Islet of Langerhans (tissue), 1 donor: Measurements from ENCODE around the gene PRSS57.
"Not testable (repeated sequence)": the region's sequence is repeated elsewhere in the genome, so short reads cannot be mapped to it uniquely, and the experiment has no call there.

Source experiments
- FAIRE-seq: peaks from one replicate; lab custom pipeline; 2011; peaks lifted over from hg19 to GRCh38; lab: Jason Lieb, UNC

The PRSS57 gene

DNA sequence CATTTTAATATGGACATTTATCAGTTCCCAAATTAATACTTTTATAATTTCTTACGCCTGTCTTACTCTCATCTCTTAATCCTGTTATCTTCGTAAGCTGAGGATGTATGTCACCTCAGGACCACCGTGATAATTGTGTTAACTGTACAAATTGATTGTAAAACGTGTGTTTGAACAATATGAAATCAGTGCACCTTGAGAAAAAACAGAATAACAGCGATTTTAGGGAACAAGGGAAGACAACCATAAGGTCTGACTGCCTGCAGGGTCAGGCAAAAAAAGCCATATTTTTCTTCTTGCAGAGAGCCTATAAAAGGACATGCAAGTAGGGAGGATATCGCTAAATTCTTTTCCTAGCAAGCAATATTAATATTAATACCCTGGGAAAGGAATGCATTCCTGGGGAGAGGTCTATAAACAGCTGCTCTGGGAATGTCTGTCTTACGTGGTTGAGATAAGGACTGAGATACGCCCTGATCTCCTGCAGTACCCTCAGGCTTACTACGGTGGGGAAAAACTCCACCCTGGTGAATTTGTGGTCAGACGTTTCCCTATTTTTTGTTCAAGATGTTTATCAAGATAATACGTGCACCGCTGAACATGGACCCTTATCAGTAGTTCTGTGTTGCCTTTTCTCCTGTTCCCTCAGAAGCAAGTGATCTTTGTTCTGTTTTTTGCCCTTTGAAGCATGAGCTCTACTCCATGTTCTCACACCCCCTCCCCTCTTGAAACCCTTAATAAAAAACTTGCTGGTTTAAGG, 26.4 kb downstream of the PRSS57 start:
- FAIRE-seq = not testable (repeated sequence)

DNA sequence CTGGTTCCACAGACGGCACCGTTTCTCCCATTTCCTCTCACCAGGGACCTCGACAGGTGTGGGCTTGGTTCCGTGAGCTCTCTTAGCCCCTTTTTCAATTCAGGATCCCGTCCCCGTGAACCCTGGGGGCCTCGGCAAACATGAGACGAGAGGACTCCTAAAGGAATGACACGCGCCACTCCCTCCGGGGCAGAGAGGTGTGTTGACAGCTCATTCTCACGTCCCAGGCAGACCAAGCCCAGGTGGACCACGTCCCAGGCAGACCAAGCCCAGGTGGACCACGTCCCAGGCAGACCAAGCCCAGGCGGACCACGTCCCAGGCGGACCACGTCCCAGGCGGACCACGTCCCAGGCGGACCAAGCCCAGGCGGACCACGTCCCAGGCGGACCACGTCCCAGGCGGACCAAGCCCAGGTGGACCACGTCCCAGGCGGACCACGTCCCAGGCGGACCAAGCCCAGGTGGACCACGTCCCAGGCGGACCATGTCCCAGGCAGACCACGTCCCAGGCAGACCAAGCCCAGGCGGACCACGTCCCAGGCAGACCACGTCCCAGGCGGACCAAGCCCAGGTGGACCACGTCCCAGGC, 28.2 kb downstream of the PRSS57 start:
- not testable (repeated sequence) for FAIRE-seq

DNA sequence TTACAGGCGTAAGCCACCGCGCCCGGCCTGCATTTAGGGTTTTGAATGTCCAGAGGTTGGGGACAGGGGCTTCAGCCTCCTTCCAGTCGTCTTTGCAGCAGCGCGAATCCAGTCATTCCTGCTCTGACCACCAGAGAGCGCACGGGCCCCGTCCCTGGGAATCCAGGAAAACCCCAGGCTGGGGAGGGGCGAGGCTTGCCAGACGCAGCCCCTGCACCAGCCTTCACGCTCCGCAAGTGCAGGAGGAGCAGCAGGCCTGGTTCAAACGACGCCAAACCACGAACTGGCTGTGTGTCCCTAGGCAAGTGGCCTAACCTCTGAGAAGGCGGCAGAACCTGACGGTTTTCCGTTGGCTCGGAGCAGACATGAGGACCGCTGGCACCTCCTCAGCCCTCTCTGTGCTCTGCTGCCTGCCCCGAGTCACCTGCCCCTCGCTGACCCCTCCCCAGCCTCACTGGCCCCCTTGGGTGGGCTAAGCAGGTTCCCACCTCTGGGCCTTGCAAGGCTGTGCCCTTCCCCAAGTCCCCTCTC, 30.3 kb downstream of the PRSS57 start:
- no peak for FAIRE-seq

DNA sequence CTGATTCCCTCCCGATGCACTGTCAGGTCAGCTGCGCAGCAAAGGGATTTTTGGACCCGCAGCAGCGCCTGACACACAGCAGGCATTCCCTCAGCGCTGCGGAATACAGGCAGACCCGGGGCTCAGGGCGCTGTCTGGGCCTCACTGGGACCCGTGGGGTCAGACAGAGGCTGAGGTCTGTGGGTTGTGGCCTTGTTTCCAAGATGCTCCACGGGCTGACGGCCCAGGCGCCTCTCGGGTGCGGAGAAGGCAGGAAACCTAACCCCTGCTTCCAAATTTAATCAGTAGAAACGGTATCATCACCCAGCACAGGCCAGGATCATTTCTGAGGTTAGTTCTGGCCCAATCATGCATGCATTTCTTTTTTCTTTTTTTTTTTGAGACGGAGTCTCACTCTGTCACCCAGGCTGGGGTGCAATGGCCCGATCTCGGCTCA, 31.6 kb downstream of the PRSS57 start:
- FAIRE-seq = no peak

DNA sequence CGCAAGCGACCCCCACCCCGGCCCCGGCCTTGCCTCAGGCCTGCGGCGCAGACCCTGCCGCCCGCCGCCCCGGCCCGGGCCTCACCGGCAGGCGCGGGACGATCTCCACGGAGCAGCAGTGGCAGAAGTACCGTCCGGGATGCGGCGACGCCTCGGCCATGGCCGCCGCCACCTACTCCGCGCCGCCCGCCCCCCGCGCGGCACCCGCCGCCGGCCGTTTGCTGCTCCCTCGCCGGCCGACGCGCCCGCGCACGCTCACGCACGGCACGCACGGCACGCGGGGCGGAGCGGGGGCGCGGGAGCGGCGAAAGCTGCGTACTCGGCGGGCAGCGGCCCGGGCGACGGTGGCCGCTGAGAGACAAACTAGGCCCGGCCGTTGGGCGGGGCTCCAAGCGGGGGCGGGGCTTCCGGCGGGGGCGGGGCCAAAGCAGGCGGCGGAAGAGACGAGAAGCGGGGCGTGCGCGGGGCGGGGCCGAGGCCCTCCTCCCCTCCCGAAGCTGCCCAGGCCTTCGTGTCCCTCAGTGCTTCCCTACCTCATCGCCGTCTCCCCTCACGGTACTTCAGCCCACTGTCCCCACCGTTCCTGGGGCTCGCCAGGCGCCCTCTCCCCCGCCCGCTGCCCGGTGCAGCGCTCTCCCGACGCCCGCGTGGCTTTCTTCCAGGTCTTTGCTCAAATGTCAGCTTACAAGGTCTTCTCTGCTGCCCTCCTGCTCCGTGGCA, 32.1 kb downstream of the PRSS57 start, which contains the start of gene RNF126:
RNF126 (minus strand) TSS at position 253 of the 720 bp plus-strand sequence; CDS start at position 160, 93 bp downstream.
- FAIRE-seq = no peak

DNA sequence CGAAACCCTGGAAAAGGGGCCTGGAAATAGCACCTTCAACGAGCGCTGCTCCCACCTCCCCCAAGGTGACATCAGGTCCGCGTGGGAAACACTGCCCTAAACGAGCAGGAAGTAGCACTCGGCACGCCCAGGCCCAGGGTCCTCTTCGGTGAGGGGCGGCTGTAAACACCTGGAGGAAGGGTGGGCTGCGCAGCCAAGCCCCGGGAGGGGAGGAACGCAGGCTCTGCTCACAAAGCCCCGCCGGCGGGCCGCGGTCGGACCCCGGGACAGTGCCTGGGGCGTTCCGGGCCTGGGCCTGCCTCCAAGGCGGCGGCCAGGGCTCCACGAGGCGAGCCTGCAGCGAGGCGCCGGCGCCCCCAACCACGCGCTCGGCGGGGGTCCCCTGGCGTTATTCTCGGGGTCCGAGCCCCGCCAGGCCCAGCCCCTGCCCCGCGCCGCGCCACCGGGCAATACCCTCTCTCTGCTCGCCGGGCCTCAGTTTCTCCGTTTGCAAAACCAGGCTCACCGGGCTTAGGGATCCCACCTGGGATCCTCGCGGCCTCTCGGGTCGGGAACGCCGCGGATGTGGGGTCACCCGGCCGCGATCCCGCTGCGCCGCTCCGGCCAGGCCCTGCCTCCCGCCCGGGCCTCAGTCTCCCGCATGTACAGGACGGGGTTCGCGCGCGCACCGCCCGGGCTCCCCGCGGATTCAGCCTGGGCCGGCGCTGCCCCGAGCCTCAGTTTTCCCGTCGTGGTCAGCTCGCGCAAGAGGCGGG, 32.9 kb downstream of the PRSS57 start:
- FAIRE-seq = no peak

DNA sequence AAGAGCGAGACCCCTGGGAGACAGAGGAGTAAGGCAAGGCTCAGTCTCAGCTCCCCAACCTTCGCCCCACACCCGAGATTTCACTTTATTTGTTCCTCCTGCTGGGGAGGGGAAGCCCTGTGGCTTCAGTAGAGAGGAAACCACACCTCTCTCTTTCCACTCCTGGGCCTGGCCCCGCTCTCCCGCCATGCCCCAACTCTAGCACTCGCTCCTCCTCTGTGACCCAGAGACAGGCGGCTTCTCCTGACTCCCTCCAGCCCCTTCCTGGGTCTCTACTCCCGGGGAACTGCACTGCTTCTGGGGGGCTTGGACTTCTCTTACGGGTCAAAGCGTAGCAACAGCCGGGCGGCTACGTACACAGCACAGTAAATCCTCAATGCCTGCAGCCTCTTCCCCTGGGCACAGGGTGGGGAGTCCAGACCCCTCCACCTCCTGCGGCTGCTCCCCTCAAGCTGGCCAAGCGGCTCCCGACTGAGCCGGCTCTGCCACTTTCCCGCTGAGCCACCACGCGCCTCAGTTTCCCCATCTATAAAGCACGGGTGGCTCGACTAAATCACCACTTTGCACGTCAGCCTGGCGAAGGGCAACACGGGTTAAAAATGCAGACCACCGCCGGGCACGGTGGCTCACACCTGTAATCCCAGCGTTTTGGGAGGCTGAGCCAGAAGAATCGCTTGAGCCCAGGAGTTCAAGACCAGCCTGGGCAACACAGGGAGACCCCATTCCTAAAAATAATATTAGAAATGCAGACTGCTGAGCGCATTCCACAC, 33.6 kb downstream of the PRSS57 start:
- FAIRE-seq = no peak

DNA sequence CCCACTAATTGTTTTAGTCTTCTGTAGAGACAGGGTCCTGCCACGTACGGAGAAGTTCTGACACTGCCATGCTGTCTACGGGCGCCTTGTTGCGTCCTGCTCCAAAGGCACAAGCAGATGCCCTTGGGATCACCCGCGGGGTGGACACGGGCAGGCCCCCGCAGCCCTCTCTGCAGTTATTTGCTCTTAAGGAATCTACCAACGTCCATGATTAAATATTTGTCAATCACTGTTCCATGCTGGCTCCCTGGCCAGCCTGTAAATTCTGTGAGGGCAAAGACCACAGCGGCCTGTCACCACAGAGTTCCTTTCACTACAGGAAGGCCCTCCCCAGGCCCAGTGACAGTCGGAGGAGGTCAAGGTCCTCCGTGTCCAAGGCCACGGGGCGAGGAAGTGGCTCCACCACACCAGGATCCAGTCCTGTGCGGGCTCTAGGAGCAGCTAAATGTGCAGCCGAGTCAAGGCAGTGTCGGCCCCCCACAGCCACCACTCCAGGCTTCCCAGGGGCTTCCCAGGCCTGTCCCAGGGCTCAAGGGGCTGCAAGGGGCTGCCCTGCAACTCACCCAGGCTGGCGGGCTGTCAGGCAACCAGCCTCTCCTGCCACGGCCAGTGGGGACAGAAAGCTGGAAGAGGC, 34.3 kb downstream of the PRSS57 start:
- no peak for FAIRE-seq

DNA sequence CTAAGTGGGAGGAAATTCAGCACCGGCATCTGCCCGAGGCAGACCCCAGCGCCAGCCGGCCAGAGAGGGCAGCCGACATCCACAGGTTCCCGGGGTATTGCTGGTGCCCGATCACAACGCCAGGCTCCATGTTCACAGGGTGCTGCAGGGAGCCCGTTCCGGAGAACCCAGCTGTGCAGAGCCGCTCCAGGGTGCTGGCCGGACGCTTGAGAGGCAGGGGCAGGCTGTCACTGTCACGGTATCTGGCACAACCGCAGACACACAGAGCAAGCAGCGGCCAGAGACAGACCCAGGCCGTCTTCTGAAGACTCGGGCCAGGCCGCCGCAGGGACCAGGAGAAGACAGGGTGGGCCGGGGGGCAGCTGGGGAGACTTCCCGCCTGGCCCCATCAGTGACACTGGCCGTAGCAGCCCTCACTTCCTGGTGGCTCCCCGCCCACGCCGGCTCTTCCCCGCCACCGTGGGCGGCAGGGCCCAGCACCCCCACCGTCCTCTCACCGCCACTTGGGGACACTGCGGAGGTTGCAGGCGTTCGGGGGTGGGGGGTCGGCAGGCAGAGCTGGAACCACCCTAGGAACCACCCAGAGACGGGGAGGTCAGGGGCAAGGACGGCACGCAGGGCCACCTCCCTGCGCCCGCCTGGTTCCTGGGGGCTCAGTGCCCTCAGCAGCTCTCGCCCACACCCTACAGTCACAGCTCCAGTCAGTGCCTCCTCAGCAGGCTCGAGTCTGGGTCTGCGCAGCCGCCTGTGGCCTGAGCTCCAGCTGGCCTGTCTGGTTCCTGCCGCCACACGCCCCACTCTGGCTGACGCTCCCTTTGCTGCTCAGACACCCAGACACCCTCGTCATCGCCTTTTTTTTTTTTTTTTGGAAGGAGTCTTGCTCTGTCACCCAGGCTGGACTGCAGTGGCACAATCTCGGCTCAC, 36.1 kb downstream of the PRSS57 start:
- no peak for FAIRE-seq

DNA sequence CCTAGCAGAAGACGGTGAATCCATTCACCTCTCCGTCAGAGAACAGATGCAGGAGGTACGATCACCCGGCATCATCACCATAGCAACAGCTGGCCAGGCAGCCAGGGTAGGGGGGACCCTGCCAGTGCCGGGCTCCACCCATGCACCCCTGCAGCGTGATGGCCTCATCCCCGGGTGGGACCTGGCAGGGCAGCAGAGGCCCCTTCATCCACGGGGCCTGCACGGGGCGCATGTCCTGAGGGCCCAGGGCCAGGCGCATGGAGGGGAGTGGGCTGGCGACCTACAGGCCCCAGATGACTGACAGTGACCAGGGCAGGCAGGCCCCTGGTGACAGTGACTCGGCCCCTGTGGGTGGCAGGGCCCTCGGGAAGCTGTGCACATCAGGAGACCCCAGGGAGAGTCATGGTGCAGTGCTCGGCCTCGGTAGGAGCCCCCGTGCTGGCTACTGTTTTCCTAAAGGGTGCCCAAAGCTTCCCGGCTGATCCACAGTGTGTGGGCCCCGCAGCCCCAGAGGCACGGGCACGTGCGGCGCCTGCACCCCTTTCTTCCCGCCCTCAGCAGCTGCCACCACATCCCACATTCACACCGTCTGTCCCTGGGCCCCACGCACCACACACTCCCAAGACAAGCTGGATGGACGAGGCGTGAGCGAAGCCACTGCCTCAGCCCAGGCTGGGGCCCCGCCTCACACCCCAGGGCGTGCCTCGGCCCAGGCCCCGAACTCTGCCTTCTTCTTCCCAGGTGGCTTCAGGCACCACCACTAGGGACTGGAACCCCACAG, 37.0 kb downstream of the PRSS57 start:
- FAIRE-seq = no peak

DNA sequence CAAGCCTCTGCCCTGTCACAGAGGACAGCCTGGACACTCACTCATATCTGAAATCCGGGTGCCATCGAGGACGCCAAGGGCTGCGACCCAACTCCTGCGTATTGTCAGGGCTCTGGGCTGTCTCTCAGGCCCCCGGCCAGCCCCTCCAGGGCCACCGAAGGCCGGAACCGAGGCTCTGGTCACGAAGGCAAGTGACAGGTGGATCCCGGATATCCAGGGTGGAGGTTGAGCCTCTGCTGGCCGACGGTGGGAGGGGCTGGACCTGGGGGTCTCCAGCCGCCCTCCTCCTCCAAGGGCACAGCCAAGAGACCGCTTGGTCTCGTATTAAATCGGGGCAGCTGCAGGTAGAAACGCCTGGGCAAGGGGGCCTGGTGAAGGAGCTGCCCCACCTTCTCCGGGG, 37.6 kb downstream of the PRSS57 start:
- FAIRE-seq = no peak

DNA sequence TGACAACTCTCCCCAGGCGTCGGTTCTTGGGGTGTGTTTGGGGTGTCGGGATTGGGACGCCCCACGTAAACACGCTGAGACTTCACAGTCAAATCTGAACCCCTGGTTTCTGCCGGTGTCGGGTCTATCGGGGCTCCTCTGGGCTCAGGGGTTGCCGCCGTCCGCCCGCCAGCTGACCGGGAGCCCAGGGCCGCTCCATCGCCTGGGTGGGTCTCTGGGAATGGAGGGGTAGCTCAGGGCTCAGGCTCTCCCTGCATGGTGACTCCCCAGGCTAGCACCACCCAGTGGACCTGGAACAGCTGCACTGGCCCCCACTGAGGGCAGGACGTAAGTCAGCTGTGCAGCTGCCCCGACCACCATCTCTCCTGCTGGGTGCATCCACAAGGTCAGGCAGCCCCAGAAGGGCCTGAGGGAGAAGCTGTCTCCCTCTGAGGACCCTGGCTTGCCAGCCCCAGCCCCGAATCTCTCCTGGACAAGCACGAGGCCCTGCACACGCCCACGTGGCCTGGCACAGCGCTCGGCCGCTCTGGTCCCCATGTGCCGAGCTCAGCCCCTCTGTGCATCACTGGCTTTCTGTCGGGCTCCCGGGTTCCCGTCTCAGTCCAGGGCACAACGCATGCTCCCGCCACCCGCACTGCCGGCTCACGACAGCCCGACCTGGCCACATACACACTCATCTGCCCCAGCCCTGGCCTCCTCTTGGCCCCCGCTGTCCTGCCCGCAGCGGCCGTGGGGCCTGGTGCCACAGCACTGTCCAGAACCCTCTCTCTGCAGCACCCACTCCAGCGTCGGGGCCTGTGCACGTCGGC, 38.3 kb downstream of the PRSS57 start:
- FAIRE-seq = no peak

DNA sequence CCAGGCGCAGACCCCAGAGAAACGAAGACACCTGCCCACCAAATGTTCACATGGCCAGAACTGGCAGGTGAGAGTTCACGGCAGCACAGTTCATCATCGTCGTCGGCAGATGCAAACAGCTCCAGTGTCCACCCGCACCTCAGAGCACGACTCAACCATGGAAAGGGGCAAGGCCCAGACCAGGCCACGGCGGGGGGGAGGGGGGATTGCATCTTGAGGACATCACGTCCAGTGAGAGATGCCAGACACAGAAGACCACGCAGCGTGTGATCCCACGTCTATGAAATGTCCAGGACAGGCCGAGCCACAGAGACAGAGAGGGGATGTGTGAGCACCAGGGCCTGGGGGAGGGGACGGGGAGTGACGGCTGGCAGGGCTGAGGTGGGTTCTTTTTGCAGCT, 39.6 kb downstream of the PRSS57 start:
- FAIRE-seq = no peak

DNA sequence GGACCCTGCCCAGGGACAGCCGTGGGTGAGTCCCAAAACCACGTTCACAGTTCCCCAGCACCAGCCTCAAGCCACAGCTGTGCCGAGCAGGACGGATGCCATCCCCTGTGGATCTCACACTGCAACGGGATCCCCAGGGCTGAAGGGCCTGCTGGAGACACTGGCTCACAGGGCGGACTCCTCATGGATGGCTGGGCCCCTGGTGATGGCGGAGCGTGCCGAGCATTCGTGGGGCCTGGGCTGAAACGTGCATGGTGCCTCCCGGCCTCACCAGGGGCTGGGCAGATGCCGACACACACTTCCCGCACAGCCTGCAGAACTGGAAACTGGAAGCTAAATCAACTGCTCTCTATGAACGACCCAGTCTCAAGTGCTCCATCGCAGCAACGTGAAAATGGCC, 41.8 kb downstream of the PRSS57 start:
- FAIRE-seq = no peak

DNA sequence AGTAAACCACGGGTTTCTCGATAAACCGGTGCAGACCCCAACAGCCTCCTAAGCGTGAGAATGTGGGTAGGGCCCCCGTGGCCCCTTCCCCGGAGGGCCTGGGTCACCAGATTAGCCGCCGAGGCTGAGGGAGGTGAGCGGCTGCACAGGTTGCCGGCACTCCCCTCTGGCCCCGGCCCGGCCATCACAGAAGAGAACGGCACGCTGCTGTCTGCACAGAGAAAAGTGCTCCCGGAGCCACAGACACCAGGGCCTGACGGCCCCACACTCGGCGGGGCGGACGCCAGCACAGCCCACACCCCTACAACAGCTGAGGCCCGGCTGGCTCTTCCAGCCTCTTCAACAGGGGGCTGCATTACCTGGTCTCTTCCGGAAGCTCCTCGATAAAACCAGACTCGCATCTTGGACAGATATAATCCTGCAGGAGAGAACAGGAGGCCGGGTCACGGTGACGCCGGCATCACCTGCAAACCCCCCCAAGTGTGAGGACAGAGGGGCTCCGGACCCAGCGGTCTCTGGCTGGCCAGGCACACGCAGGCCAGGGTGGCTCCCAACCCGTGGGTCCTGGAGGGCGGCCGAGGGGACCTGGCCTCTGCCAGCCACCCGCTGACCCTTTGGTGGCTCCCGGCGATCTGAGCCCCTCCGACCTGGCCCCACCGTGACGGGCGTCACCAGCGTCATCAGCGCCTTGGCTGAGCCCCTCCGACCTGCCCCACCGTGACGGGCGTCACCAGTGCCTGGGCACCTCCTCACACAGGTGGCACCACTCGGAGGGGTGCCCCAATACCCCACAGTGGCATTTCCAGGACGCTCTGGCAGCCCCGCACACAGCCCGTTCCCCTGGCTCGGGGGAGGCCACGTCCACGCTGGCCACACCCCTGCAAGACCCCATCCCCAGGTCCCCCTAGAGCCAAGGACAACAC, 42.5 kb downstream of the PRSS57 start:
- no peak for FAIRE-seq

DNA sequence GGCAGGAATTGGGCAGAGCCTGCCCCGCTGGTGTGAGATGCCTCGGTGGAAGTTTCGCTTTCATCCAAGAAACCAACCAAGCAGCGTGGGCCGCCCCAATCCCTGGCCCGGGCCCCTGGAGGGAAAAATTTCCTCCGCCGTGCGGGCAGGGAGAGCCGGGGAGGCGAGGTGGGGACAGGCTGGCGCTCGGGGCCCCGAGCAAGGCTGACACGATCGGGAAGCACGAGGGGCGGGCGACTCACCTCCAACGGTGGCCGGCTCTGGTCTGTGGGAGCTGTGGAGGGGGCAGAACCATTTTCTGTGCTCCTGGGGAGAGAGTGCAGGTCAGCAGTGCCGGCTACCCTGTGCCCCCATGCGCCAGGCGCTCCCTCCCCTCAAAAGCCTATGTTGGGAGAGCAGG, 43.3 kb downstream of the PRSS57 start:
- no peak for FAIRE-seq
